ENCODE measurements around the gene PLCG2.

Gene PLCG2

GRCh38 chr16:81843683-81844082 lies 64.6 kb downstream of the PLCG2 start:
- no peak for DNase-seq (ENCODE audit: low read depth)

DNA sequence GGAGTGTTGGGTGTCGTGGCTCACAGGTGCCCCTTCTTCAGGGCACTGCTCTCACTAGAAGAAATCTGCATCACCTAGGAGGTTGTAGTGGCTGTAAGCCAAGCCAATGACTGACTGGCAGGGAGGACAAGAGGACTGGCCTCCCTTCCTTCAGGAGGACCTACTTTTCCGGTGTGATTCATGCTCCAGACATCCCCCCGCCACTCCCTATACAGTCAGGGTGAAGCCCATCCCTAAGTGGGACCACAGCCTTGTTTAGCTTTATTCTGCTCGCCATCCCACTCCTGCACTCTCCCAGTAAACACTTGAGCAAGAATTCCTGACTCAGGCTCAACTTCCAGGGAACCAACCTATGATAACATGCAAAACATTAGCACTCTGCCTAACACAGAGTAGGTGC lies 67.0 kb downstream of the PLCG2 start:
- no peak for DNase-seq (ENCODE audit: low read depth)

DNA sequence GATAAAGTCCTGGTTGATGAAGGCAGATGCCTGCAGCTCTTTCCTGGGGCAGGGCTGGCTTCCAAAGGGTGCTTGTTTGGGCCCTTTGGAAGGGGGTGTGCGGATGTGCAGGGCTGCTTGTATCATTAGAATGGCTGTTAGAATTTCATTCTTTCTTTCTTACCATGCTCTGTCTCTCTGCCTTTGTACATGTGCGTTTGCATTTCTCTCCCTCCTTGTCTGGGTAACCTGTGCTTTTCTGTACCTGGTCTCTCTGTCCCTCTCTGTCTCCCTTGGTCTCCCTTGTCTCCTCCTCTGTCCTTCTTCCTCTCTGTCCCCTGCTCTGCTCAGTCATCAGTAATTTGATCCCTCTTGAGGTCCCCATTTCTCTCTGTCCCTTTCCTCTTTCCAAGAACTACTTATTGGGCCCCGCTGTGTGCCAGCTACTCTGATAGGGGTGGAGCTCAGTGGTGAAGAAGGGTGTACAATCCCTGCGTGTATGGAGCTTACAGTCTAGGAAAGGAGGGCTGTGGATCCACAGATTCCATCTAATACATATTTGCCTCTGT lies 69.3 kb downstream of the PLCG2 start:
- no peak for DNase-seq (ENCODE audit: low read depth)

- no peak for DNase-seq (ENCODE audit: low read depth)
These were observed 71.3 kb downstream of the PLCG2 start for GRCh38 chr16:81850197-81850944.

DNA sequence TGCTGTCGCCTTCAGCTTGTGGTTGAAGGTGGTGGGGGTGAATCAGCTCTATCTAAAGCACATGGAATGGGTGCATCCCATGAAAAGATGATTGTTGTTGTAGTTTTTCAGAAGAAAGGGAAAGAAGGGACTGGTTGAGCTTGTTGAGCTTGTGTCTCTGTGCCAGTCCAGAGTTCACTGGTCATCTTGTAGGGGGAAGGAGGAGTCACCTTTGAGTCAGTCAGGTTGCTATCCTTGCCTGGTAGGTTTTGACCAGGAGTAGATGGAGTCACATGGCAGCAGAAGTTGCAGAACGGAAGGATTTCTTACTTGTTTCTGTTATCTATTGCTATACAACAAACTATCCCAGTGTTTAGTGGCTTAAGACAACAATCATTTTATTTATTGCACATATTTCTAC lies 73.3 kb downstream of the PLCG2 start:
- DNase-seq (ENCODE audit: low read depth) = no peak

DNA sequence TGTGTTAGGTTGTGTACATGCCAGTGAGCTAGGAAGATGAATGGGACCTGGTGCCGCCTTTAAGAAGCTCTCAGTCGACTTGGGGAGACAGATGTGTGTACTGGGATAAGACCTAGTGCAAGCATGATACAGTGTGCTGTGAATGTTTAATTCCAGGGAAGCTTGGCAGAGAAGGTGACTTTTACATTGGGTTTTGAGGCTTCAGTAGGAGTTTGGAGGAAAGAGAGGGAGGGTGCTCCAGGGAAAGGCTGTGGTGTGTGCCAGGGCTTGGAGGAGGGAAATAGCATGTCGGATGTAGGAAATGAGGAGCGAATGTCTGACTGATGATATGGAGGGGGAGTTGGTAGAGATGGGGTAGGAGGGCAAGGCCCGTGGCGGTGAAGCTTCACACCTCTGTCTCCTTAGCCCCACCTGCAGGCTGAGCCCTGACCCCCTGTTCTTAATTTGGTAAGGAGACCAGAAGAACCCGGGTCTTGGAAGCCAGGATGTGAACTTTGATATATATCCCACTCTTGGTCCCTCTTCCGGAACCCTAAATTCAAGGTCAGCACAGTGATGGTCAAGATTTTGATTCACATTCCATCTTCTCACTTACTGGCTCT lies 76.6 kb downstream of the PLCG2 start:
- DNase-seq (ENCODE audit: low read depth) = no peak

GRCh38 chr16:81860287-81861266 lies 81.5 kb downstream of the PLCG2 start:
- no peak for DNase-seq (ENCODE audit: low read depth)

- DNase-seq (ENCODE audit: low read depth) = no peak
These were observed 82.4 kb downstream of the PLCG2 start for GRCh38 chr16:81861503-81861902.

DNA sequence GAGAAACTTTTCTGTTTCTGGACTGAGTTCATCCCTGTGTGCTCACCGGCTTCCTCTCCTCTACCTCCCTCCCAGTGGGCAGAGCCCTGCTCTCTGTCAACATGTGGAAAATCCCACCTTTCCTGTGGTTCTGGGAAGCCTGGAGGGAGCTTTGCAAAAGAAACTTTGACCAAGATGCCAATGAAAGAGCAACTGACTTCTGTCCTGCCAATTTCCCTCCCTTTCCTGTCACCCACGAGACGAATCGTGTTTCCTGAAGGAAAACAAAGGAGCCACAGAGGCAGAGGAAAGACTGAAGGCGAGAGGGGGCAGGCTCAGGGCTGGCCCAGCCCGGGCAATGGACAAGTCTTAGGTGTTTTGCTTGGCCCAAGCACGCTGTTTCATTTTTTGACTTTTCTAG lies 82.8 kb downstream of the PLCG2 start:
- DNase-seq (ENCODE audit: low read depth) = no peak

DNA sequence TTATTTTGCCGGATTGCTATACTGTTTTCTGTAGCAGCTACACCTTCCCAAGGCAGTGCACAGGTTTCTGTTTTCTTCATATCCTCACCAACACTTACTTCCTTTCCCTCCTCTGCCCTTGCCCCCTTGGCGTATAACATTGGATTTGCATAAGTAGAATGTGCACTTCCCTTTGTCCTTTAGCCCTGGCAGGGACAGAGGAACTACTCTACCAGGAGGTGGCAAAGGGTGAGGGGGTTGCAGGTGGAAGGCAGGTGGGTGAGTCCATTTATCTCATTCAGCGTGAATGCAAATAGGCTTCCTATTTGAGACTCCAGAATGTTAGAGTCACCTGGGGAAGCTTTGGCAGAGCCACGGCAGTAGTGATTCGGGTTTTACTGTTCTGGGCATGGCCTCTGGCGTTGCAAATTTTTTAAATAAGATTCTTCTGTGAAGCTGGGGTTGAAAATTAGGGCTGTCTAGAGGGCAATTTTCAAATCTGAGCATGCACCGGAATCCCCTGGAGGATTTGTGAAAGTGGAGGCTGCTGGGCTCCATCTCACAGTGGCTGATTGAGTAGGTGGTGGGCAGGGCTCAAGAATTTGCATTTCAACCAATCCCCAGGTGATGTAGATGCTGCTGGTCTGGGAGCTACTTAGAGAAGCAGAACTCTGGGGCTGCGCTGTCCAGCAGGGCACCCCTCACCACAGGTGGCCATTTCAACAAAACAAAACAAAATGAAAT lies 84.7 kb downstream of the PLCG2 start:
- DNase-seq (ENCODE audit: low read depth) = no peak

DNA sequence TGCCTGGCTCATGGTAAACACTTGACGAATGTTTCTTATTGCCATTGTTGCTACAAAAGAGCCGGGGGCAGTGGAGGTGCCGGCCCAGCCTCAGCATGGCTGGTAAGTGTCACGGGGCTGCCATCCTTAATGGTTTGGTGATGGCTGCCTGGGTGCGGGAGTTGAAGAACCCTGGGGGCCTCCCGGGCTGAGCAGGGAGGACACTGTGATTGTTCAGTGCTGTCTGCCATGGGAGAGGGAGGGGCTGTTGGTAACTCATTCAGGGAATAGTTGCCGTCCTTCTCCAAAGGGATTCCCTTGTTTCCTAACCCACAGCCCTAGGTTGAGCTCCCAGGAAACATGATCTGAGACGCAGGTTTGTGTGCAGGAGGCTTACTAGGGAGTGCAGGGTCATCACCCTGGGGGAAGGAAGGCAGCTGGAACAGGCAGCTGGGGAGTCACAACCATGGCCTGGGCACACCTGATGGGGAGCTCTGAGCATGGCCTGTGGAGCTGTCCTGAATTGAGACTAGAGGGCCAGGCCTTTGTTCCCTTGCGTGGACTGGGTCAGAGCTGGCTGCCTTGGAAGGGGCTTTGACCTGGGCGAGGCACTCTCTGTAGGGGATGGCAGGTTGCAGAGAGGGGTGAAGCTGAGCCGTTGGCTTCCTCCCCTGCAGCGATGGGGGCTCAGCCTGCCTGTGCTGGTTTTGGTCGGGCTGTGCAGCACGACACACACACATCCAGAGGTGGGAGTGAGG lies 85.7 kb downstream of the PLCG2 start:
- DNase-seq (ENCODE audit: low read depth) = no peak

DNA sequence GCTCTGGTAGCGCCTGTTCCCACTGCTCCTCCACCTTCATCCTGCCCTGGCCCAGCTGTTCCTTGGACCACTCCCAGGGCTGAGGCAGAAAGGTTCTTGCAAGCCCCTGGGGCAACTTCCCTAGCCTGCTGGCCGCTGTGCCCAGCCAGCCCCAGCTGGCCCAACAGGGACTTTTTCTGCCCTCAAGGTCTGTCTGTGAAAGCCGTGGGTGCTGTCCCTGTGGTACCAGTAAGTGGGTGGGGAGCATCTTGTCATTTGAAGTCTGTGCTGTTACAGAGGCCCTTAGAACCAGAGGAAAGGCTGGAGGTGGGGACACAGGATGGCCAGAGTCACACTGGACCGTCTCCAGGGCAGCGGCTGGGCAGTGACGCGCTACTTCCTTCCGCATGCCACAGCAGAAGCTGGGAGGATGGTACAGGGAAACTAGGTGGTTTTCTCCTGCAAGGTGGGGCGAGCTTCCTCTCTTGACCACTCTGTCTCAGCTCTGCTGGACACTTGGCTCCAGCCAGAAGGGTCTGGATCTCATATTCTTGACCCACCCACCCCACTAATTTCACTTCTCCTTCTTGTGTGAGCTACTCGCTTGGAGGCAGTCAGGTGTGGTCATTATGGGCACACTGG lies 87.8 kb downstream of the PLCG2 start:
- DNase-seq (ENCODE audit: low read depth) = no peak

DNA sequence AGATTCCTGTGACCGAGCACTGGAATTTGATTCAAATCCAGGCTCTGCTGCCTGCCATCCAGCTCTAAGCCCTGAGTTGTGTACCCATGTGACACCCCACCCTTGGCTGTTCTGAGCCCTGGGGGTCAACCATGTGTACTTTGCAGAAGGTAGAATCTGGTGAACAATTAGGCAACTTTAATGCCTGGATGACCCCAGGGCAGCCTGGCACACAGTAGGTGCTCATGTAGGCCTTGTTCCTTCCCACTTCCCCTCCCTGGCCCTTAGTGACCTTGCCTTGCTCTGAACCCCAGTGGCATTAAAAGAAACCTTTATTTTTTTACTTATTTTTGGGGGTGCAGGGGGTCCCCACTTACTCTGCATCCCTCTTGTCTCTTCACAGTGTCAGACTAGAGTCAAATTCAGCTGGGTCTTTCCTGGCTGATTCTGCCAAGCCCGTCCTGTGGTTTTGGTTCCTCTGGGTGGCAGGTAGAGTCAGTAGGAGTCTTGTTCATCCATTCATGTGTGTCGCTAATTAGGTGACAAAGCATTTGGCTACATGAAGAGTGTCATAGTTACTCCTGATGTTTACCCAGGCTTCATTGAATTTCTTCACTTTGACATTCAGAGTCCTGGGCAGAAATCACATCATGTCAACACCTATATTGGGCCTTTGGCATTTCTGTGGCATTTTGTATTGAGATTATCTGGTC lies 89.1 kb downstream of the PLCG2 start:
- no peak for DNase-seq (ENCODE audit: low read depth)

- DNase-seq (ENCODE audit: low read depth) = no peak
These were observed 90.2 kb downstream of the PLCG2 start for GRCh38 chr16:81869326-81869725.

GRCh38 chr16:81873206-81873605 lies 94.1 kb downstream of the PLCG2 start:
- DNase-seq (ENCODE audit: low read depth) = no peak

DNA sequence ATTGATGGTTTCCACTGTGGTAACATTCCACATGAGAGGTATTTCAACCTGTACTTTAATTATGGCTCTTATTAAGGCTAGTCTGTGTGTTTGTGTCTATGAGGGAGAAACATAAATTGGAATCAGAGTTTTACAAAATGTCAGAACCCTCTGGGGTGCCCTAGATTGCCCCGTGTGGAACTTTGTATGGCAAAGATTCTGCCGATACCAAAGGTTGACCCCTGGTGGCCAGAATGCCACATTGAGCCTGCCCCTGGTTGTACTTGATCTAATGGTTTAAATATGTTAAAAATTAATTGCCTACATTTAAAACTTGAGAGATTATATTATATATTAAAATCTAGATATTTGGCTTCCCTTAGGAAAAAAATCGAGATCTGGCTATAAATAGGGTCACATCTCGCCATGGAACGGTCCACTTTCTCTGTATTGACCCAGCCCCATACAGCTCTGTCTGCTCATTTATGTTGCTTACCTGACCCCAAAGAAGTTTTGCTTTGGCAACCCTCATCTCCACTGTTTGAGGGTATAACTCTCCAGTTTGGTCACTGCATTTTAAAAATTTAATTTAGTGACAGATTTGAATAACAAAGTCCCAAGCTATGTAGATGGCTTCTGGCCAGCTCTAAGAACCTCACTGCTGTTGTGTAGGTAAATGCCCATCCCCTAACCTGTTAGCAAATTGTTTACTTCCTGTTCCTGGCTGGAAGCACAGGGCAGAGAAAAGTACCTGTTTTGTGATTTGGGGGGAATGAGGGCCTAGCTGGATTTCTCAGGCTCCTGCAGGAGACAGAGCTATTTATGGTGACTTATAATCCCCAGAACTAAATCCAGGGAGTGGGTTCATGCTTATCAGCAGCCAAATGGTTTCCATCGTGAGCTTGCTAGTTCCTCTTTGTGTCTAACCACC lies 95.0 kb downstream of the PLCG2 start:
- DNase-seq (ENCODE audit: low read depth) = peak; percentile 20

DNA sequence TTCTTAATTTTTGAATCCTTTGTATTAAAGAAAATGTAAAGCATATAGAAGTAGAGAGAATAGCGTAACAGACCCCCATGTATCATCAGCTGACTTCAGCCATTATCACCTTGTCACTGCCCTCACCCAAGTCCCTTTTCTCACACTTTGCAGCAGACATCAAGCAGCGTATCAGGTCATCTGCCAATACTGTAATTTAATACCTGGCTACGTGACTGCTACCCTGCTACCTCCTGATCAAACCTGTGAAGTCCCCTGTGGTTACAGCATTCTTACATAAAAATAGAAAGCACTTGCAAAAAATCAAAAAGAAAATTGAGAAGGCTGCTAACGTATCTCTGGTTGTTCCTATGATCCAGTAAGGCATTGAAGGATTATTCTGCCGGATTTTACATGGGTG lies 96.4 kb downstream of the PLCG2 start:
- no peak for DNase-seq (ENCODE audit: low read depth)

DNA sequence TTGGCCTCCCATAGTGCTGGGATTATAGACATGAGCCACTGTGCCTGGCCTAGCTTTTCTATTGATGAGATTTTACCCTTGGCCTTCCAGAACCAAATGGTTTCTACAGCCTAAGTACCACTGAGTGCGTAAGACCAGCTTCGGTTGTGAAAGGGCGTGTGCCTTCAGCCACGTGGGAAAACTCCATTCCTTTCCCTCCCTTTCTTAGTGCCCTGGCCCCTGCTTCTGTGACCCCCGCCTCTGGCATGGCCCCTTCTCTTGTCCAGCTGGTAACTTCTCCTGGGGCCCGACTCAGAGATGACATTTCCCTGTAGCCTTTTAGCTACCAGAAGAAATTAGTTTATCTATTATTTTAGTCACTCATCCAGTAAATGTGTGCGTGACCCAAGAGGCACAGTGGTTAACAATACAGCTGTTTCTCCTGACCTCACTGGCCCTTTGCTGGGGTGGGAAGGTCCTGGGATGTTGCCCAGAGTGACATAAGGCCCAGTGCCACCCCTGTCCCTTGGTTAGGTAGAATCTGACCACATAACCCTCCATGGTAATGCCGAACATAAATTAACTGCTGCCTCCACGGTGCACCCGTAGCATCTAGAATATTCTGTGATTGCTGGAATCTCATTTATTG lies 97.3 kb downstream of the PLCG2 start:
- no peak for DNase-seq (ENCODE audit: low read depth)
